ENCODE data around the gene PIBF1. TPM values are rescaled to one million over a fixed set of nuclear protein-coding genes. Genes with fewer than 3 reads are reported as not detected.

PIBF1 gene
- total RNA-seq, 4 donors from 2014 or later: 13.2 to 54.0 (median 30.6) TPM

DNA sequence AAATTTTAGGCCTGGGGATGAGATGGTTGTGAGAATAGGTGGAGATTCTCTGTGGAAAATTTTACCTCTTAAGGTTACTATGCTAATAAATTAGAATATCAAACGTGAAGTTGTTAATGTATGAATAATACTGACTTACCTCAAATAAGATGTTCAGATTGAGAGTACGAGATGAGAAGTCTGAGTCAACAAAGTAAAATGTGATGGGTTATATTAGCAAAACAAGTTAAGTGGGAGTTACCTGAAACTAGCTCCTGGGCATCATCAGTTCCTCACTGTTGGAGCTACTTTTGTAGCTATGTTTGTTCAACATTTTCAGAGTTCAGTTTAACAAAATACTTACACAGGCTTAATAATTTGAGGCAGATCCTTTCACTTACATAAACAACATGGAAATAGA is 108.6 kb downstream of the PIBF1 start:
- TF ChIP-seq CTCF (IDR thresholded peaks at IDR 0.05; ENCODE audit: low read depth): no peak

DNA sequence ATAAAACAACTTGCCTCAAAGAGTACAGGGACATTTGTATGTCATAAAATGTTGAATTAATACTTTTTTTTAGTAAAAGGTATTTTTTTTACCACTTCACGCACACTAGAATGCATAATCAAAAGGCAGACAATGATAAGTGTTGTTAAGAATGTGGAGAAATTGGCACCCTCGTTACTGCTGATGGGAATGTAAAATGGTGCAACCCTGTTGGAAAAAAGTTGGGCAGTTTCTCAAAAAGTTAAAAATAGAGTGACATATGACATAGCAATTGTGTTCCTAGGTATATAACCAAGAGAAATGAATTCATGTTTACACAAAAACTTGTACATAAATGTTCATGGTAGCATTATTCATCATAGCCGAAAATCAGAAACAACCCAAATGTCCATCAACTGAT is 109.5 kb downstream of the PIBF1 start:
- TF ChIP-seq CTCF (IDR thresholded peaks at IDR 0.05; ENCODE audit: low read depth): no peak

GRCh38 chr13:72896869-72897268 is 114.9 kb downstream of the PIBF1 start:
- TF ChIP-seq CTCF (IDR thresholded peaks at IDR 0.05; ENCODE audit: low read depth): no peak

DNA sequence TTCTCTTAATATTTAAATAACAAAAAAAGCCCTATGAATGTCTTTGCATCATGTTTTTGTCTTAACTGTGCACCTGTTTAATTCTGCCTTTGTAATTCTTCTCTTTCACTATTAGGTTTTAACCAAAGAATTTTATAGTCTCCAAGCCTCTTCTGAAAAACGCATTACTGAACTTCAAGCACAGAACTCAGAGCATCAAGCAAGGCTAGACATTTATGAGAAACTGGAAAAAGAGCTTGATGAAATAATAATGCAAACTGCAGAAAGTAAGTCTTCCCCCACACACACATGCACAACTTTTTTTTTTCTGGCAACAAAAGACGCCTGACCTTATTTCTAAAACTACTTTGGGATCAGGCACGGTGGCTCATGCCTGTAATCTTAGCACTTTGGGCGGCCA is 126.5 kb downstream of the PIBF1 start:
- no peak for TF ChIP-seq CTCF (IDR thresholded peaks at IDR 0.05; ENCODE audit: low read depth)

GRCh38 chr13:72911981-72912380 is 130.0 kb downstream of the PIBF1 start:
- TF ChIP-seq CTCF (IDR thresholded peaks at IDR 0.05; ENCODE audit: low read depth): no peak

- no peak for TF ChIP-seq CTCF (IDR thresholded peaks at IDR 0.05; ENCODE audit: low read depth)
These were observed 138.2 kb downstream of the PIBF1 start for GRCh38 chr13:72920097-72920496.

DNA sequence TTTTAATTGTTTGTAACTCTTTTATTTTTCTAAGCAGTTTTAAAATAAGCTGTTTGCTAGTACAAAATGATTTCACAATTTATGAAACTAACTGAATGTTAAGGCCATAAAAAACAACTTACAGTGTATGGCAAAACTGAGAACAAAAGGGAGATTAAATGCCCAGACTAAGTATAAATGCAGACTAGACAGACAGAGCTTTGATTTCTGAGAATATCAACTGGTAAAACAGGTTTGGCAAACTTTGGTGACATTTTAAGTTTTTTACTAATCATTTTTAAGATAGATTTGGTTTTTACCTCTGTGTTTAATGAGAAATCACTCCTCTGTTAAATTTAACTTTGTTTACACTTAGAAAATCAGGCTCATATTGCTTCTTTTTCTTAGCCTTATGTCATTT is 149.4 kb downstream of the PIBF1 start:
- TF ChIP-seq CTCF (IDR thresholded peaks at IDR 0.05; ENCODE audit: low read depth): no peak
